Body of pancreas (tissue), 4 donors: ENCODE data around the gene UBXN7. TPM values are rescaled to one million over a fixed set of nuclear protein-coding genes. Genes with fewer than 3 reads are reported as not detected.

ENCODE experiments used
- ATAC-seq: fragments of 150-250 bp; one replicate; pipeline ENCODE4 v1.9.1; 2016
- DNase-seq, 4 donors: peaks; one replicate each; pipeline ENCODE4 v3.0.0-alpha.2; 2019
- H3K27ac ChIP-seq, 4 donors: fragments of 200-600 bp; sonication (generic); 1 replicate in 3 of 4; 2 replicates in 1 of 4; pipeline versions ENCODE4 v1.5.1 to v1.6.1; 2016 to 2019; ENCODE audit warnings: mild to moderate bottlenecking in 1 of 4, mixed read lengths in 1 of 4, moderate library complexity in 1 of 4
- H3K27me3 ChIP-seq, 2 donors: fragments of 200-600 bp; sonication (generic); one replicate each; pipeline ENCODE4 v1.6.0; 2016; ENCODE audit warnings: mild to moderate bottlenecking in 1 of 2
- H3K36me3 ChIP-seq, 2 donors: fragments of 200-600 bp; sonication (generic); replicated peaks in 1 of 2; 2 replicates each; pipeline ENCODE4 v1.5.1; 2016; ENCODE audit warnings: low read depth in 2 of 2; ENCODE audit not compliant: insufficient read depth in 1 of 2
- H3K4me1 ChIP-seq: fragments of 200-600 bp; sonication (generic); one replicate; pipeline ENCODE4 v1.6.0; 2016
- H3K4me3 ChIP-seq, 2 donors: fragments of 200-600 bp; sonication (generic); 1 replicate in 1 of 2; 2 replicates in 1 of 2; pipeline ENCODE4 v1.5.1; 2016 to 2019
- H3K9me3 ChIP-seq, 3 donors: fragments of 200-600 bp; sonication (generic); 1 replicate in 2 of 3; 2 replicates in 1 of 3; pipeline ENCODE4 v1.5.1; 2016
- CTCF ChIP-seq, 7 experiments: fragments of 450-650 bp in 4 of 7; fragments of 200-600 bp in 3 of 7; sonication (generic) in 3 of 7; IDR thresholded peaks; one replicate each; pipeline ENCODE4 v1.5.1; 2016 to 2019; ENCODE audit warnings: antibody characterized with exemption in 7 of 7
- POLR2A ChIP-seq, 3 donors: fragments of 450-650 bp; IDR thresholded peaks; one replicate each; pipeline ENCODE4 v1.6.1; 2016; ENCODE audit warnings: antibody characterized with exemption in 3 of 3, mild to moderate bottlenecking in 2 of 3
- WGBS, 2 donors: methylation state at CpG; one replicate each; pipeline ENCODE4 v1.1.5; 2017; 5-methylcytosine and 5-hydroxymethylcytosine counted together
- intact Hi-C: fragments of 100-400 bp; cut with DNase I; formaldehyde crosslinking; loops from one replicate; pipeline ENCODE4 v1.15.1; 2023
- total RNA-seq, 2 donors: library from RNA; depleted of rRNA; stranded (reverse); fragments of >200 nt; gene quantifications; one replicate each; pipeline ENCODE4 v1.1.0, GENCODE V29; 2016

UBXN7 gene
- total RNA-seq, 2 donors from 2014 or later, result 8.6 to 11.2 TPM

GRCh38 chr3:196408565-196409300 is 23.5 kb downstream of the UBXN7 start:
- H3K4me3 ChIP-seq, result no peak overlapping the region
- no peaks in the 10 kb centered on the region for H3K27me3 ChIP-seq
- no peak for ATAC-seq
- DNase-seq, result no peak
- no peaks in the 10 kb centered on the region for H3K4me1 ChIP-seq
- H3K36me3 ChIP-seq, result no peaks in the 10 kb centered on the region
- intact Hi-C loops, result no loop called here
- TF ChIP-seq POLR2A (IDR thresholded peaks at IDR 0.05) (no peak), CTCF (IDR thresholded peaks at IDR 0.05) (no peak)
- H3K9me3 ChIP-seq, result no peaks in the 10 kb centered on the region
- WGBS, 2 donors, result 96 to 99% methylated on average over 4 of the region's 4 CpGs
- H3K27ac ChIP-seq, result no peak overlapping the region

- no peaks in the 10 kb centered on the region for H3K9me3 ChIP-seq
- ATAC-seq, result no peak
- WGBS, 2 donors, result 61 to 63% methylated on average over 8 of the region's 8 CpGs
- H3K27me3 ChIP-seq, result no peaks in the 10 kb centered on the region
- H3K27ac ChIP-seq, result no peak overlapping the region
- DNase-seq, result peak in 2 of 4 donors; percentile 21 to 26
- peaks cover 0 to 2% of the 10 kb centered on the region in 2 donors for H3K36me3 ChIP-seq
- no peak overlapping the region for H3K4me3 ChIP-seq
- intact Hi-C loops, result no loop called here
- no peaks in the 10 kb centered on the region for H3K4me1 ChIP-seq
- TF ChIP-seq CTCF (IDR thresholded peaks at IDR 0.05) (no peak), POLR2A (IDR thresholded peaks at IDR 0.05) (no peak)
Observed at GRCh38 chr3:196406811-196407470, 25.3 kb downstream of the UBXN7 start.

DNA sequence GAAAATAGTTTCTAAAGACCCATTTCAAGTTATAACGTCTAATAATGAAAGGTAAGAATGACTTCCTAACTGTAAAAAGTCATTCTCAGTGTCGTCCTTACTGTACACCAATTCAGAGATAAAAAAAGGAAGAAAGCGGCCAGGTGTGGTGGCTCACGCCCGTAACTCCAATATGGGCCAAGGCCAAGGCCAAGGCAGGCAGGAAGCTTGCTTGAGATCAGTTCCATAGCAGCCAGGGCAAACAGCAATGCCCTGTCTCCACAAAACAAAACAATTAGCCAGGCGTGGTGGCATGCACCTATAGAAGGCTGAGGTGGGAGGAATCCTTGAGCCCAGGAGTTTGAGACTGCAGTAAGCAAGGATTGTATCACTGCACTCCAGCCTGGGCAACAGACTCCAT is 31.9 kb downstream of the UBXN7 start:
- H3K9me3 ChIP-seq, result no peaks in the 10 kb centered on the region
- WGBS, 2 donors, result 41 to 49% methylated on average over 6 of the region's 6 CpGs
- TF ChIP-seq CTCF (IDR thresholded peaks at IDR 0.05), result no peak
- TF ChIP-seq POLR2A (IDR thresholded peaks at IDR 0.05), result no peak
- H3K27me3 ChIP-seq, result no peaks in the 10 kb centered on the region
- peaks cover 0 to 6% of the 10 kb centered on the region in 2 donors for H3K36me3 ChIP-seq
- intact Hi-C loops, result no loop called here
- ATAC-seq (peak; percentile 75), DNase-seq (peak; percentile 51 to 69 (median 58))
- H3K27ac ChIP-seq, result no peak overlapping the region
- H3K4me1 ChIP-seq, result peaks cover 10% of the 10 kb centered on the region
- H3K4me3 ChIP-seq, result no peak overlapping the region

- ATAC-seq (no peak), DNase-seq (no peak)
- Histone ChIP-seq H3K4me3 (no peak overlapping the region), H3K4me1 (peaks cover 10% of the 10 kb centered on the region), H3K36me3 (peaks cover 0 to 6% of the 10 kb centered on the region in 2 donors), H3K27ac (no peak overlapping the region), H3K27me3 (no peaks in the 10 kb centered on the region), H3K9me3 (no peaks in the 10 kb centered on the region)
- 63% methylated on average over 3 of the region's 3 CpGs for WGBS, 2 donors
- TF ChIP-seq CTCF (IDR thresholded peaks at IDR 0.05) (no peak), POLR2A (IDR thresholded peaks at IDR 0.05) (no peak)
- intact Hi-C loops, result no loop called here
Observed at GRCh38 chr3:196399485-196399945, 32.7 kb downstream of the UBXN7 start.
